ENCODE data around the gene VCAN. TPM values are rescaled to one million over a fixed set of nuclear protein-coding genes. Genes with fewer than 3 reads are reported as not detected.

The VCAN gene
- total and polyA plus RNA-seq, 2 experiments from 2014 or later = 98.5 to 327 TPM

GRCh38 chr5:83450967-83451248 lies 20.6 kb upstream of the VCAN start:
- Histone ChIP-seq H3K27me3 (replicated peaks; ENCODE audit: insufficient read depth) (no peaks in the 10 kb centered on the region), H3F3A (ENCODE audit: insufficient read depth) (no peaks in the 10 kb centered on the region), H3K4me1 (ENCODE audit: insufficient read depth) (no peaks in the 10 kb centered on the region), H3K79me2 (ENCODE audit: insufficient read depth) (no peaks in the 10 kb centered on the region), H3K9ac (no peak overlapping the region), H3K36me3 (ENCODE audit: low read depth) (no peaks in the 10 kb centered on the region), H3K27ac (no peak overlapping the region), H4K20me1 (ENCODE audit: insufficient read depth) (no peaks in the 10 kb centered on the region), H3K4me2 (ENCODE audit: unreplicated experiment) (no peak overlapping the region), H3K4me3 (no peak overlapping the region), H3K9me3 (ENCODE audit: low read depth) (no peaks in the 10 kb centered on the region), H2AFZ (no peak overlapping the region), H3K9me2 (ENCODE audit: insufficient read depth) (no peaks in the 10 kb centered on the region)
- TF ChIP-seq EZH2 (IDR thresholded peaks at IDR 0.05; ENCODE audit: insufficient read depth, poor library complexity, severe bottlenecking) (no peak), EZH2phosphoT487 (IDR thresholded peaks at IDR 0.05; ENCODE audit: insufficient read depth, low read depth) (no peak)
- no peak for DNase-seq
- in situ Hi-C loops (cut with MboI) = loop anchor here (25.0 kb wide), 1 partner anchor 814 kb away; no protein-coding TSS in a partner anchor

- no peak overlapping the region for H3K4me3 ChIP-seq
- no peak overlapping the region for H3K27ac ChIP-seq
- H3K9me3 ChIP-seq (ENCODE audit: low read depth) = no peaks in the 10 kb centered on the region
- no peak overlapping the region for H2AFZ ChIP-seq
- no peaks in the 10 kb centered on the region for H3K36me3 ChIP-seq (ENCODE audit: low read depth)
- H3K4me1 ChIP-seq (ENCODE audit: insufficient read depth) = no peaks in the 10 kb centered on the region
- H3K27me3 ChIP-seq (replicated peaks; ENCODE audit: insufficient read depth) = no peaks in the 10 kb centered on the region
- no peak for DNase-seq
- in situ Hi-C loops (cut with MboI) = loop anchor here (25.0 kb wide), 1 partner anchor 815 kb away; no protein-coding TSS in a partner anchor
- H3K9me2 ChIP-seq (ENCODE audit: insufficient read depth) = no peaks in the 10 kb centered on the region
- no peak overlapping the region for H3K9ac ChIP-seq
- no peaks in the 10 kb centered on the region for H3F3A ChIP-seq (ENCODE audit: insufficient read depth)
- no peaks in the 10 kb centered on the region for H4K20me1 ChIP-seq (ENCODE audit: insufficient read depth)
- no peak overlapping the region for H3K4me2 ChIP-seq (ENCODE audit: unreplicated experiment)
- no peaks in the 10 kb centered on the region for H3K79me2 ChIP-seq (ENCODE audit: insufficient read depth)
- TF ChIP-seq EZH2phosphoT487 (IDR thresholded peaks at IDR 0.05; ENCODE audit: insufficient read depth, low read depth) (no peak), EZH2 (IDR thresholded peaks at IDR 0.05; ENCODE audit: insufficient read depth, poor library complexity, severe bottlenecking) (no peak)
Measured at GRCh38 chr5:83451955-83452354, 19.6 kb upstream of the VCAN start.

GRCh38 chr5:83453937-83454336 lies 17.6 kb upstream of the VCAN start:
- no peaks in the 10 kb centered on the region for H3K36me3 ChIP-seq (ENCODE audit: low read depth)
- H2AFZ ChIP-seq = no peak overlapping the region
- no peaks in the 10 kb centered on the region for H3K4me1 ChIP-seq (ENCODE audit: insufficient read depth)
- H3K27ac ChIP-seq = no peak overlapping the region
- WGBS, 2 experiments (ENCODE audit: low coverage in 1 of 2, low lambda C conversion rate in 2 of 2, missing lambda C conversion rate in 2 of 2) = 11 to 30% methylated on average over 1 of the region's 1 CpG
- no peaks in the 10 kb centered on the region for H4K20me1 ChIP-seq (ENCODE audit: insufficient read depth)
- H3K4me2 ChIP-seq (ENCODE audit: unreplicated experiment) = no peak overlapping the region
- H3K9me3 ChIP-seq (ENCODE audit: low read depth) = no peaks in the 10 kb centered on the region
- H3K9ac ChIP-seq = no peak overlapping the region
- H3K79me2 ChIP-seq (ENCODE audit: insufficient read depth) = no peaks in the 10 kb centered on the region
- no peak for TF ChIP-seq EZH2phosphoT487 (IDR thresholded peaks at IDR 0.05; ENCODE audit: insufficient read depth, low read depth)
- no peak for TF ChIP-seq EZH2 (IDR thresholded peaks at IDR 0.05; ENCODE audit: insufficient read depth, poor library complexity, severe bottlenecking)
- no peak overlapping the region for H3K4me3 ChIP-seq
- DNase-seq = no peak
- in situ Hi-C loops (cut with MboI) = loop anchor here (25.0 kb wide), 1 partner anchor 817 kb away; no protein-coding TSS in a partner anchor
- H3K9me2 ChIP-seq (ENCODE audit: insufficient read depth) = no peaks in the 10 kb centered on the region
- no peaks in the 10 kb centered on the region for H3F3A ChIP-seq (ENCODE audit: insufficient read depth)
- H3K27me3 ChIP-seq (replicated peaks; ENCODE audit: insufficient read depth) = no peaks in the 10 kb centered on the region

DNA sequence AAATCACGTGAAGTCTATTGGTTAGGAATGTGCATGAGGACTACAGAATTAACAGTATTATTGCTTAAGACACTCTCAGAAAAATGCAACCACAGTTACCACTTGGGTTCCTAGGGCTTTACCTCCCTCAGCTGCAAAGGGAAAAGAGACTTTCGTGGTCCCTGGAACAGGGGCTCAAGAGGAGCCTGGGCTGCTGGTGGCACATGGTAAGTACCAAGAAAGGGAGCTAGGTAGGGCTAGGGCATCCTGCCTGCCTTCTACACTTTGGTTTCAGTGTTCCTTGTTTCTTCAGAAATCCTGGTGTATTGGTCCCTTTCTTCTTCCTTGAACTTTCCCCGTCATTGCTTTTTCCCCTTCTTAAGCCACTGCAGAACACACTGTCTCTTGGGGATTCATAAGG lies 7.3 kb upstream of the VCAN start:
- Histone ChIP-seq H3K4me2 (ENCODE audit: unreplicated experiment) (no peak overlapping the region), H3K4me1 (ENCODE audit: insufficient read depth) (peaks cover 10% of the 10 kb centered on the region), H3K36me3 (ENCODE audit: low read depth) (no peaks in the 10 kb centered on the region), H3K27me3 (replicated peaks; ENCODE audit: insufficient read depth) (peaks cover 20% of the 10 kb centered on the region; the same call in 1 of the 2 replicates), H3K9me3 (ENCODE audit: low read depth) (no peaks in the 10 kb centered on the region), H3K9ac (no peak overlapping the region), H4K20me1 (ENCODE audit: insufficient read depth) (no peaks in the 10 kb centered on the region), H3K27ac (no peak overlapping the region), H3K9me2 (ENCODE audit: insufficient read depth) (no peaks in the 10 kb centered on the region), H2AFZ (no peak overlapping the region), H3K79me2 (ENCODE audit: insufficient read depth) (no peaks in the 10 kb centered on the region), H3F3A (ENCODE audit: insufficient read depth) (peaks cover 22% of the 10 kb centered on the region; the same call in 1 of the 2 replicates), H3K4me3 (no peak overlapping the region)
- TF ChIP-seq EZH2 (IDR thresholded peaks at IDR 0.05; ENCODE audit: insufficient read depth, poor library complexity, severe bottlenecking) = no peak
- no peak for TF ChIP-seq EZH2phosphoT487 (IDR thresholded peaks at IDR 0.05; ENCODE audit: insufficient read depth, low read depth)
- no peak for DNase-seq
- WGBS, 2 experiments (ENCODE audit: low coverage in 1 of 2, low lambda C conversion rate in 2 of 2, missing lambda C conversion rate in 2 of 2) = 56 to 64% methylated on average over 3 of the region's 3 CpGs
- in situ Hi-C loops (cut with MboI) = loop anchor here (25.0 kb wide), 1 partner anchor 827 kb away; no protein-coding TSS in a partner anchor
